Right lobe of liver (tissue), 6 donors: ENCODE measurements around the gene NSD1. TPM values are rescaled to one million over a fixed set of nuclear protein-coding genes. Genes with fewer than 3 reads are reported as not detected.

Experiments
- ATAC-seq, 4 donors: fragments of 200-7000 bp; cut with Tn5 transposase; one replicate each; pipeline ENCODE4 v1.9.1; 2020; ENCODE audit warnings: mild to moderate bottlenecking in 4 of 4, moderate library complexity in 4 of 4
- DNase-seq, 3 donors: peaks; one replicate each; pipeline ENCODE4 v3.0.0-alpha.2; 2020
- H3K27ac ChIP-seq, 3 donors: fragments of 200-600 bp; one replicate each; pipeline ENCODE4 v1.8.0; 2022
- H3K27me3 ChIP-seq, 2 donors: fragments of 200-600 bp; one replicate each; pipeline ENCODE4 v1.8.0; 2022
- H3K36me3 ChIP-seq, 4 donors: fragments of 200-600 bp; sonication (generic) in 1 of 4; one replicate each; pipeline versions ENCODE4 v1.5.1 to v1.8.0; 2017 to 2022; ENCODE audit warnings: control low read depth in 1 of 4
- H3K4me1 ChIP-seq, 4 donors: fragments of 200-600 bp; sonication (generic) in 1 of 4; one replicate each; pipeline versions ENCODE4 v1.5.1 to v1.8.0; 2017 to 2022; ENCODE audit warnings: control low read depth in 1 of 4
- H3K4me3 ChIP-seq, 3 donors: fragments of 200-600 bp; one replicate each; pipeline ENCODE4 v1.8.0; 2022
- H3K9me3 ChIP-seq, 4 donors: fragments of 200-600 bp; sonication (generic) in 1 of 4; one replicate each; pipeline versions ENCODE4 v1.5.1 to v1.8.0; 2017 to 2022; ENCODE audit warnings: control low read depth in 1 of 4
- POLR2A ChIP-seq: fragments of 450-650 bp; IDR thresholded peaks from one replicate; pipeline ENCODE4 v1.6.1; 2017; ENCODE audit warnings: antibody characterized with exemption, mild to moderate bottlenecking
- WGBS: methylation state at CpG from one replicate; pipeline ENCODE4 v1.1.6; 2018; ENCODE audit warnings: low coverage, low lambda C conversion rate; ENCODE audit not compliant: insufficient coverage; ENCODE audit errors: missing lambda C conversion rate; 5-methylcytosine and 5-hydroxymethylcytosine counted together
- intact Hi-C, 2 donors: fragments of 100-400 bp; cut with DNase I; formaldehyde crosslinking; loops; one replicate each; pipeline versions ENCODE4 v1.11.2 to v1.14.1; 2022
- total RNA-seq, 6 experiments: library from RNA; depleted of rRNA in 2 of 6; stranded (reverse); fragments of >200 nt in 2 of 6; fragmentation: NEBNext Ultra II Directional in 3 of 6; extraction: Animal tissue kit (Norgen Biotek cat#: 25700) in 3 of 6; gene quantifications; one replicate each; pipeline versions ENCODE4 v1.1.0 to v1.2.4, GENCODE V29; 2016 to 2023
- TF ChIP-seq, protein P1 (sequence below), 4 donors: fragments of 200-600 bp in 3 of 4; fragments of 450-650 bp in 1 of 4; IDR thresholded peaks; one replicate each; pipeline versions ENCODE4 v1.5.1 to v1.8.0; 2016 to 2022; ENCODE audit warnings: antibody characterized with exemption in 4 of 4, mild to moderate bottlenecking in 2 of 4
- donor health status: DM: no; HTN: yes; CAD: no.
- donor health status: DM: no; HTN: no; CAD: no.
- donor health status: DM: no; HTN: no; CAD: no.
- donor health status: DM: no; HTN: yes; CAD: no.
- donor health status: DM: no; HTN: yes; CAD: no.

Gene NSD1
- total RNA-seq, 6 experiments from 2014 or later, result 13.1 to 33.1 (median 23.6) TPM

GRCh38 chr5:177124486-177124991, 9.0 kb upstream of the NSD1 start:
- Histone ChIP-seq H3K36me3 (no peaks in the 10 kb centered on the region), H3K4me3 (no peak overlapping the region), H3K4me1 (no peaks in the 10 kb centered on the region), H3K27ac (no peak overlapping the region), H3K27me3 (no peaks in the 10 kb centered on the region), H3K9me3 (no peaks in the 10 kb centered on the region)
- intact Hi-C loops, result loop anchor here in 1 of 2 donors (10.0 kb wide), 1 partner anchor 120 kb away; no protein-coding TSS in a partner anchor
- DNase-seq (no peak), ATAC-seq (no peak)
- no peak for TF ChIP-seq POLR2A
- TF ChIP-seq, protein P1, sequence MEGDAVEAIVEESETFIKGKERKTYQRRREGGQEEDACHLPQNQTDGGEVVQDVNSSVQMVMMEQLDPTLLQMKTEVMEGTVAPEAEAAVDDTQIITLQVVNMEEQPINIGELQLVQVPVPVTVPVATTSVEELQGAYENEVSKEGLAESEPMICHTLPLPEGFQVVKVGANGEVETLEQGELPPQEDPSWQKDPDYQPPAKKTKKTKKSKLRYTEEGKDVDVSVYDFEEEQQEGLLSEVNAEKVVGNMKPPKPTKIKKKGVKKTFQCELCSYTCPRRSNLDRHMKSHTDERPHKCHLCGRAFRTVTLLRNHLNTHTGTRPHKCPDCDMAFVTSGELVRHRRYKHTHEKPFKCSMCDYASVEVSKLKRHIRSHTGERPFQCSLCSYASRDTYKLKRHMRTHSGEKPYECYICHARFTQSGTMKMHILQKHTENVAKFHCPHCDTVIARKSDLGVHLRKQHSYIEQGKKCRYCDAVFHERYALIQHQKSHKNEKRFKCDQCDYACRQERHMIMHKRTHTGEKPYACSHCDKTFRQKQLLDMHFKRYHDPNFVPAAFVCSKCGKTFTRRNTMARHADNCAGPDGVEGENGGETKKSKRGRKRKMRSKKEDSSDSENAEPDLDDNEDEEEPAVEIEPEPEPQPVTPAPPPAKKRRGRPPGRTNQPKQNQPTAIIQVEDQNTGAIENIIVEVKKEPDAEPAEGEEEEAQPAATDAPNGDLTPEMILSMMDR (IDR thresholded peaks at IDR 0.05), result no peak
- 94% methylated on average over 4 of the region's 4 CpGs for WGBS

DNA sequence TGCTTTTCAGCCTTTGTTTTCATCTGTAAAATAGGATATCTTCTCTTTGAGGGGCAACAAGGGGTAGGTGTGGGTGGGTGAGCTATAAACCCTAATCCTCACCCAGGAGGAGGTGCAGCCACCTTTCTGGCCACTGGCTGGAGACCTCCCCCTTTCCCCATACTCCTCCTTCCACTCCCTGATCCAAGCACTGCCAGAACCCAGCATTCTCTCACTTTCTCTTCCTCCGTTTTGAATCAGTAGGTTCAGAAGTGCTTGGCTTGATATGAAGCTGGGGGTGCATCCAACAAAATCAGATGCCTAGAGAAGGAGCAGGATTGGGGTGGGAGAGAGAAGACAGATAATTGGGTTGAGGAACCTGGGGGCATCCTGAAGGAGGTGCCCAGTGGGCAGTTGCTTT, 6.8 kb upstream of the NSD1 start:
- intact Hi-C loops, result loop anchor here in 1 of 2 donors (10.0 kb wide), 1 partner anchor 118 kb away; no protein-coding TSS in a partner anchor
- no peaks in the 10 kb centered on the region for H3K9me3 ChIP-seq
- no peaks in the 10 kb centered on the region for H3K36me3 ChIP-seq
- H3K27me3 ChIP-seq, result no peaks in the 10 kb centered on the region
- DNase-seq, result no peak
- no peaks in the 10 kb centered on the region for H3K4me1 ChIP-seq
- WGBS, result 70% methylated on average over 1 of the region's 1 CpG
- TF ChIP-seq POLR2A, result no peak
- TF ChIP-seq, protein P1 (IDR thresholded peaks at IDR 0.05), result no peak
- no peak overlapping the region for H3K27ac ChIP-seq
- H3K4me3 ChIP-seq, result no peak overlapping the region
- ATAC-seq, result no peak

GRCh38 chr5:177128551-177128981, 5.0 kb upstream of the NSD1 start:
- WGBS, result 29% methylated on average over 2 of the region's 4 CpGs
- ATAC-seq (no peak), DNase-seq (no peak)
- TF ChIP-seq POLR2A, result no peak
- TF ChIP-seq, protein P1 (IDR thresholded peaks at IDR 0.05), result no peak
- Histone ChIP-seq H3K4me1 (no peaks in the 10 kb centered on the region), H3K27me3 (no peaks in the 10 kb centered on the region), H3K27ac (no peak overlapping the region), H3K36me3 (no peaks in the 10 kb centered on the region), H3K4me3 (no peak overlapping the region), H3K9me3 (no peaks in the 10 kb centered on the region)
- intact Hi-C loops, result loop anchor here in 1 of 2 donors (10.0 kb wide), 1 partner anchor 116 kb away; no protein-coding TSS in a partner anchor

GRCh38 chr5:177130211-177131018, 3.2 kb upstream of the NSD1 start:
- Histone ChIP-seq H3K4me1 (peaks cover 0 to 9% (median 4%) of the 10 kb centered on the region in 4 donors), H3K27ac (no peak overlapping the region), H3K36me3 (peaks cover 0 to 3% (median 0%) of the 10 kb centered on the region in 4 donors), H3K27me3 (no peaks in the 10 kb centered on the region), H3K9me3 (no peaks in the 10 kb centered on the region), H3K4me3 (no peak overlapping the region)
- ATAC-seq (no peak), DNase-seq (no peak)
- TF ChIP-seq, protein P1 (IDR thresholded peaks at IDR 0.05), result no peak
- TF ChIP-seq POLR2A, result no peak
- intact Hi-C loops, result no loop called here
- WGBS, result 69% methylated on average over 3 of the region's 5 CpGs
